Fibroblast of mammary gland (primary cell): ENCODE measurements around the gene DPM2.

Experiments used
- DNase-seq: peaks from one replicate; pipeline ENCODE4 v3.0.0-alpha.2; 2010; ENCODE audit warnings: low read depth
- H3K4me3 ChIP-seq: 2 replicates; pipeline ENCODE4 v1.5.1; 2011; ENCODE audit warnings: low read depth, mild to moderate bottlenecking, low read length, moderate library complexity; ENCODE audit not compliant: control insufficient read depth
- CTCF ChIP-seq: conservative IDR thresholded peaks from 2 replicates; pipeline ENCODE4 v1.5.1; 2011; ENCODE audit warnings: low read depth, low read length, inconsistent platforms; ENCODE audit not compliant: control insufficient read depth, insufficient read depth

Gene DPM2

GRCh38 chr9:127949827-127950512 is 12.3 kb upstream of the DPM2 start:
- no peak overlapping the region for H3K4me3 ChIP-seq
- DNase-seq: no peak
- TF ChIP-seq CTCF: no peak

- no peak for TF ChIP-seq CTCF
- no peak overlapping the region for H3K4me3 ChIP-seq
- DNase-seq: no peak
These were observed 10.4 kb upstream of the DPM2 start for GRCh38 chr9:127947841-127948710.

- no peak for TF ChIP-seq CTCF
- no peak overlapping the region for H3K4me3 ChIP-seq
- no peak for DNase-seq
These were observed 9.1 kb upstream of the DPM2 start for GRCh38 chr9:127946728-127947127.

- no peak for TF ChIP-seq CTCF
- no peak overlapping the region for H3K4me3 ChIP-seq
- DNase-seq: no peak
These were observed 8.3 kb upstream of the DPM2 start for GRCh38 chr9:127945942-127946341.

GRCh38 chr9:127945338-127945737 is 7.7 kb upstream of the DPM2 start:
- DNase-seq: no peak
- TF ChIP-seq CTCF: no peak
- no peak overlapping the region for H3K4me3 ChIP-seq

GRCh38 chr9:127944586-127945218 is 7.0 kb upstream of the DPM2 start:
- TF ChIP-seq CTCF: no peak
- no peak for DNase-seq
- no peak overlapping the region for H3K4me3 ChIP-seq
